ENCODE results near the gene TBPL2.

TBPL2 gene

DNA sequence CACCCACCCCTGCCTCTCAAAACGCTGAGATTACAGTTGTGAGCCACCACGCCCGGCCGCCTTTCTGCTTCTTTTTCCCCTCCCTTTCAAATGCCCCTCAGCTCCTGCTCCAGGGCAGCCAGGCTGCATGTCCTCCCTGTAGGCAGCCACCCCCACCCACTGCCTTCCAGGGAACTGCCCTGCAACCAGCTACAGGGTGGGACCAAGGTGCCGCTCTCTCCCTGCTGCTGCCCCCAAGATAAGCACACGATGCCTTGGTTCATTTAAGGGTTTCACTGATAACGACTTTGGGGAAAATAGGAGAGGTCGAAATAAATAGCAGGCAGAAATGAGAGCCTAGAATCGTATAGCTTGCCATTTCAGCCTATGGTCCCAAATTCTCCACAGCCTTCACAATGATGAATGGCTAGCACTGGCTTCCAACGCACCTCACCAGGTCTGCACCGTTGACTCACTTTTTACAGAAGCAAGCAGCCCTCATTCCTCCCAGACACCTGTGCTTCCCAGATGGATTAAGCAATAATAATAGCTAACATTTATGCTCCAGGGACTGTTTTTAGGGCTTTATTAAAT is 69.4 kb downstream of the TBPL2 start:
- Histone ChIP-seq H3K27me3 (ENCODE audit: control insufficient read depth in 1 of 2, insufficient read depth in 2 of 2, low read length in 2 of 2) (no peaks in the 10 kb centered on the region), H3K36me3 (ENCODE audit: control insufficient read depth in 2 of 2, insufficient read depth in 2 of 2, low read length in 2 of 2) (peaks cover 12 to 19% of the 10 kb centered on the region in 2 donors), H3K27ac (ENCODE audit: low read length) (no peak overlapping the region), H3K4me1 (ENCODE audit: control insufficient read depth, insufficient read depth, low read length) (no peaks in the 10 kb centered on the region), H3K9ac (ENCODE audit: low read length in 2 of 2) (no peak overlapping the region), H3K9me3 (ENCODE audit: control insufficient read depth in 2 of 2, low read length in 2 of 2) (no peaks in the 10 kb centered on the region), H3K4me3 (ENCODE audit: low read length in 2 of 2) (no peak overlapping the region)

DNA sequence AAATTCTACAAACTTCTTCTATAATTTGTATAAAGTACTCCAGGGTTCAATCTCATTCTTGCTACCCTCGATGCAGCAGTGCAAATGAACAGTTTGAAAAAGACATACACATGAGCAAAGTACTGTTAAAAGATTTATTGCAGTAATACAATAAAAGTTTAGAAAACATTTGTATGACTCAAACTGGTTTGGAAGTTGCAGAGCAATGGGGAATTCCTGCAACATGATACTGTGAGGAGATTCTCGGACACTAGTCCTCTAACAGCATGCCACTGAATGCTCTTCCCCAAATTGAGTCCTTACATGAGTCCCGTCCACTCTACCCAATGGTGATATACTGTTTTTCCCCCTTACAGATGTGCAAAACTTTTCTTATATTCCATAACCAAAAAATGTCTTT is 74.1 kb downstream of the TBPL2 start:
- H3K4me1 ChIP-seq (ENCODE audit: control insufficient read depth, insufficient read depth, low read length) = no peaks in the 10 kb centered on the region

More for the DNA sequence above, 74.1 kb downstream of the TBPL2 start:
- no peak overlapping the region for H3K9ac ChIP-seq (ENCODE audit: low read length in 2 of 2)
- no peaks in the 10 kb centered on the region for H3K9me3 ChIP-seq (ENCODE audit: control insufficient read depth in 2 of 2, low read length in 2 of 2)
- no peak overlapping the region for H3K4me3 ChIP-seq (ENCODE audit: low read length in 2 of 2)
- H3K27ac ChIP-seq (ENCODE audit: low read length) = no peak overlapping the region
- no peaks in the 10 kb centered on the region for H3K27me3 ChIP-seq (ENCODE audit: control insufficient read depth in 1 of 2, insufficient read depth in 2 of 2, low read length in 2 of 2)
- peaks cover 5 to 19% of the 10 kb centered on the region in 2 donors for H3K36me3 ChIP-seq (ENCODE audit: control insufficient read depth in 2 of 2, insufficient read depth in 2 of 2, low read length in 2 of 2)
